ENCODE data around the gene DPP4. TPM values are rescaled to one million over a fixed set of nuclear protein-coding genes. Genes with fewer than 3 reads are reported as not detected.

The DPP4 gene
- total RNA-seq, 1 donor from 2014 or later = 55.9 TPM

GRCh38 chr2:162000431-162000830 is 73.6 kb downstream of the DPP4 start:
- no peaks in the 10 kb centered on the region for H3K27me3 Mint-ChIP-seq
- no peaks in the 10 kb centered on the region for H3K36me3 Mint-ChIP-seq
- H3K4me3 Mint-ChIP-seq = no peak overlapping the region
- H3K9me3 Mint-ChIP-seq = no peaks in the 10 kb centered on the region
- DNase-seq (ENCODE audit: extremely low spot score, unreplicated experiment) = no peak
- H3K4me1 Mint-ChIP-seq (ENCODE audit: unreplicated experiment) = peaks cover 6% of the 10 kb centered on the region
- TF ChIP-seq CTCF (conservative IDR thresholded peaks at IDR 0.05) = no peak
- H3K27ac Mint-ChIP-seq = no peak overlapping the region

GRCh38 chr2:161999321-161999720 is 74.7 kb downstream of the DPP4 start:
- no peak for TF ChIP-seq CTCF (conservative IDR thresholded peaks at IDR 0.05)
- Mint-ChIP-seq H3K36me3 (no peaks in the 10 kb centered on the region), H3K4me3 (no peak overlapping the region), H3K4me1 (ENCODE audit: unreplicated experiment) (peaks cover 6% of the 10 kb centered on the region), H3K9me3 (no peaks in the 10 kb centered on the region), H3K27me3 (no peaks in the 10 kb centered on the region), H3K27ac (no peak overlapping the region)
- no peak for DNase-seq (ENCODE audit: extremely low spot score, unreplicated experiment)

- Mint-ChIP-seq H3K4me3 (no peak overlapping the region), H3K27me3 (no peaks in the 10 kb centered on the region), H3K9me3 (no peaks in the 10 kb centered on the region), H3K36me3 (no peaks in the 10 kb centered on the region), H3K27ac (no peak overlapping the region), H3K4me1 (ENCODE audit: unreplicated experiment) (peaks cover 6% of the 10 kb centered on the region)
- no peak for TF ChIP-seq CTCF (conservative IDR thresholded peaks at IDR 0.05)
- DNase-seq (ENCODE audit: extremely low spot score, unreplicated experiment) = no peak
Observed at GRCh38 chr2:161998857-161999256, 75.2 kb downstream of the DPP4 start.

- H3K4me1 Mint-ChIP-seq (ENCODE audit: unreplicated experiment) = peaks cover 6% of the 10 kb centered on the region
- H3K9me3 Mint-ChIP-seq = no peaks in the 10 kb centered on the region
- no peak overlapping the region for H3K27ac Mint-ChIP-seq
- no peaks in the 10 kb centered on the region for H3K36me3 Mint-ChIP-seq
- no peak for TF ChIP-seq CTCF (conservative IDR thresholded peaks at IDR 0.05)
- H3K27me3 Mint-ChIP-seq = no peaks in the 10 kb centered on the region
- H3K4me3 Mint-ChIP-seq = no peak overlapping the region
- no peak for DNase-seq (ENCODE audit: extremely low spot score, unreplicated experiment)
Observed at GRCh38 chr2:161997916-161998471, 76.0 kb downstream of the DPP4 start.

GRCh38 chr2:161995553-161996016 is 78.4 kb downstream of the DPP4 start:
- DNase-seq (ENCODE audit: extremely low spot score, unreplicated experiment) = no peak
- H3K36me3 Mint-ChIP-seq = no peaks in the 10 kb centered on the region
- TF ChIP-seq CTCF (conservative IDR thresholded peaks at IDR 0.05) = no peak
- H3K27ac Mint-ChIP-seq = peak overlapping the region; percentile 29
- H3K4me1 Mint-ChIP-seq (ENCODE audit: unreplicated experiment) = peaks cover 6% of the 10 kb centered on the region
- no peaks in the 10 kb centered on the region for H3K9me3 Mint-ChIP-seq
- H3K27me3 Mint-ChIP-seq = no peaks in the 10 kb centered on the region
- H3K4me3 Mint-ChIP-seq = no peak overlapping the region
